Hippocampal formation (tissue), 2 donors: Measurements from ENCODE around the gene CIRBP.

Source experiments
- DNase-seq, 2 donors: peaks; one replicate each; lab custom pipeline; 2025; lab: John Stamatoyannopoulos, UW

CIRBP gene

GRCh38 chr19:1269065-1269477 lies at the start of gene CIRBP:
CIRBP (plus strand) TSS chr19:1269332; CDS start chr19:1270934, 1,602 bp downstream.
- peak; percentile 98 to 99 for DNase-seq

- no peak for DNase-seq
Observed at GRCh38 chr19:1219786-1220476, 49.2 kb upstream of the CIRBP start.

GRCh38 chr19:1220477-1220930 lies 48.6 kb upstream of the CIRBP start:
- no peak for DNase-seq

GRCh38 chr19:1220976-1221903 lies 47.9 kb upstream of the CIRBP start:
- DNase-seq, result peak; percentile 27 to 46

- DNase-seq, result no peak
Observed at GRCh38 chr19:1221904-1222255, 47.3 kb upstream of the CIRBP start.

GRCh38 chr19:1222394-1222793 lies 46.7 kb upstream of the CIRBP start:
- no peak for DNase-seq

- DNase-seq, result no peak
Observed at GRCh38 chr19:1223018-1223855, 45.9 kb upstream of the CIRBP start.

GRCh38 chr19:1224047-1224825 lies 44.9 kb upstream of the CIRBP start:
- DNase-seq, result no peak

- no peak for DNase-seq
Observed at GRCh38 chr19:1224847-1225246, 44.3 kb upstream of the CIRBP start.

GRCh38 chr19:1225440-1226226 lies 43.5 kb upstream of the CIRBP start:
- DNase-seq, result no peak

- DNase-seq, result no peak
Observed at GRCh38 chr19:1226227-1226518, 43.0 kb upstream of the CIRBP start.

GRCh38 chr19:1226522-1227303 lies 42.4 kb upstream of the CIRBP start:
- DNase-seq, result no peak

GRCh38 chr19:1227304-1228054 lies 41.7 kb upstream of the CIRBP start:
- no peak for DNase-seq

- DNase-seq, result no peak
Observed at GRCh38 chr19:1228161-1228957, 40.8 kb upstream of the CIRBP start.

GRCh38 chr19:1229056-1229923 lies 39.8 kb upstream of the CIRBP start:
- no peak for DNase-seq

- no peak for DNase-seq
Observed at GRCh38 chr19:1229924-1230782, 39.0 kb upstream of the CIRBP start.
